Nephron (organoid): Measurements from ENCODE around the gene MAMLD1.

Experiments
- H3K27ac Mint-ChIP-seq, 3 experiments: 2 replicates each; pipeline ENCODE4 v1.8.0; 2020; ENCODE audit warnings: mixed read lengths in 3 of 3, mild to moderate bottlenecking in 2 of 3, moderate library complexity in 1 of 3
- H3K27me3 Mint-ChIP-seq: 2 replicates; pipeline ENCODE4 v1.8.0; 2021; ENCODE audit warnings: low read depth, mild to moderate bottlenecking, moderate library complexity, mixed read lengths
- H3K36me3 Mint-ChIP-seq: 2 replicates; pipeline ENCODE4 v1.8.0; 2020; ENCODE audit warnings: low read depth, mixed read lengths
- H3K4me1 Mint-ChIP-seq: 2 replicates; pipeline ENCODE4 v1.8.0; 2020; ENCODE audit warnings: mixed read lengths
- H3K4me3 Mint-ChIP-seq, 3 experiments: 2 replicates each; pipeline ENCODE4 v1.8.0; 2020; ENCODE audit warnings: mild to moderate bottlenecking in 3 of 3, mixed read lengths in 3 of 3, moderate library complexity in 2 of 3
- H3K9me3 Mint-ChIP-seq: 2 replicates; pipeline ENCODE4 v1.8.0; 2020; ENCODE audit warnings: mixed read lengths
- TF ChIP-seq, protein P1 (sequence below), 3 experiments: fragments of 200-600 bp; sonication (generic); IDR thresholded peaks; one replicate each; pipeline ENCODE4 v1.5.0; 2021; ENCODE audit warnings: antibody characterized with exemption in 3 of 3; ENCODE audit not compliant: unreplicated experiment in 3 of 3

The MAMLD1 gene

GRCh38 chrX:150460781-150461180 lies 97.7 kb downstream of the MAMLD1 start:
- H3K4me1 Mint-ChIP-seq: peaks cover 6% of the 10 kb centered on the region
- H3K4me3 Mint-ChIP-seq: no peak overlapping the region
- H3K9me3 Mint-ChIP-seq: peaks cover 17% of the 10 kb centered on the region
- H3K27me3 Mint-ChIP-seq: no peaks in the 10 kb centered on the region
- H3K27ac Mint-ChIP-seq: no peak overlapping the region
- H3K36me3 Mint-ChIP-seq: no peaks in the 10 kb centered on the region
- TF ChIP-seq, protein P1, sequence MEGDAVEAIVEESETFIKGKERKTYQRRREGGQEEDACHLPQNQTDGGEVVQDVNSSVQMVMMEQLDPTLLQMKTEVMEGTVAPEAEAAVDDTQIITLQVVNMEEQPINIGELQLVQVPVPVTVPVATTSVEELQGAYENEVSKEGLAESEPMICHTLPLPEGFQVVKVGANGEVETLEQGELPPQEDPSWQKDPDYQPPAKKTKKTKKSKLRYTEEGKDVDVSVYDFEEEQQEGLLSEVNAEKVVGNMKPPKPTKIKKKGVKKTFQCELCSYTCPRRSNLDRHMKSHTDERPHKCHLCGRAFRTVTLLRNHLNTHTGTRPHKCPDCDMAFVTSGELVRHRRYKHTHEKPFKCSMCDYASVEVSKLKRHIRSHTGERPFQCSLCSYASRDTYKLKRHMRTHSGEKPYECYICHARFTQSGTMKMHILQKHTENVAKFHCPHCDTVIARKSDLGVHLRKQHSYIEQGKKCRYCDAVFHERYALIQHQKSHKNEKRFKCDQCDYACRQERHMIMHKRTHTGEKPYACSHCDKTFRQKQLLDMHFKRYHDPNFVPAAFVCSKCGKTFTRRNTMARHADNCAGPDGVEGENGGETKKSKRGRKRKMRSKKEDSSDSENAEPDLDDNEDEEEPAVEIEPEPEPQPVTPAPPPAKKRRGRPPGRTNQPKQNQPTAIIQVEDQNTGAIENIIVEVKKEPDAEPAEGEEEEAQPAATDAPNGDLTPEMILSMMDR (IDR thresholded peaks at IDR 0.05; ENCODE audit: unreplicated experiment in 3 of 3): no peak

DNA sequence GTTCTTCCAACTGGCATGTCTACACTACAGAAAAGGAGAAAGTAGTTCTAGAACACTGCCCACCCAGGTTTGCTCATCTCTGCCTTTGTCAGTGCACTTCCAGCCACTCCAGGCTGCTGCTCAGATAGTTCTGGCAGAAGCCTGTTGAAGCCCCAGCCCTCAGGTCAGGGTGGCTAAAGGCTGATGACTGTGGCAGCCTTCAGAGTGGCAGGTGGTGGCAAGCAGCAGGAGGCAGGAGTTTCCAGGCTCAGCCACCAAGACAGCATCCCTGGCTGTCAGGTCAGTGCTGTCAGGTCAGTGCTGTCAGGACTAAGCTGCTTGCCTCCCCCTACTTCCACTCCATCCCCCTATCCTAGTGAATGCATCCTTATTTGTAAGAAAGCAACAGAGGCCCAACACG lies 100.4 kb downstream of the MAMLD1 start:
- Mint-ChIP-seq H3K4me1 (peaks cover 4% of the 10 kb centered on the region), H3K27ac (no peak overlapping the region), H3K27me3 (no peaks in the 10 kb centered on the region), H3K9me3 (peaks cover 17% of the 10 kb centered on the region), H3K4me3 (no peak overlapping the region), H3K36me3 (no peaks in the 10 kb centered on the region)
- TF ChIP-seq, protein P1 (IDR thresholded peaks at IDR 0.05; ENCODE audit: unreplicated experiment in 3 of 3): no peak

DNA sequence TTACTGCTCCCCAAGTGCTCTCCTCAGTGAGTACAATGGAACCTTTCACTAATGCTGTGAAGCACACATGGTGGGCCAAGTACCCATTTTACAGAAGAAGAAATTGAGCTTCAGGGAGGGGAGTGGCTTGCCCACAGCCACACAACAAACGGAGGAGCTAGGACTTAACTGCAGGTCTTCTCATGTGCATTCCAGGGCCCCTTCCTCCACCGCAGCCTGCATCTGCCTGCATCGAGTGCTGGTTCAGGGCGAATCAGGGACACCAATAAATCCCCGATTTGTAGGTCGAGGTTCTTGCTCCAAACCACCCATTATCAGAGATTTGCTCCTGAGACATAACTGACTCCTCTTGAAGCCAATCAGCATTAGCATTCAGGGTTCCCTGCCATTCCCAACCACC lies 100.9 kb downstream of the MAMLD1 start:
- H3K27ac Mint-ChIP-seq: no peak overlapping the region
- H3K4me1 Mint-ChIP-seq: peaks cover 4% of the 10 kb centered on the region
- no peaks in the 10 kb centered on the region for H3K36me3 Mint-ChIP-seq
- H3K4me3 Mint-ChIP-seq: no peak overlapping the region
- no peaks in the 10 kb centered on the region for H3K27me3 Mint-ChIP-seq
- TF ChIP-seq, protein P1 (IDR thresholded peaks at IDR 0.05; ENCODE audit: unreplicated experiment in 3 of 3): no peak
- H3K9me3 Mint-ChIP-seq: peaks cover 17% of the 10 kb centered on the region

DNA sequence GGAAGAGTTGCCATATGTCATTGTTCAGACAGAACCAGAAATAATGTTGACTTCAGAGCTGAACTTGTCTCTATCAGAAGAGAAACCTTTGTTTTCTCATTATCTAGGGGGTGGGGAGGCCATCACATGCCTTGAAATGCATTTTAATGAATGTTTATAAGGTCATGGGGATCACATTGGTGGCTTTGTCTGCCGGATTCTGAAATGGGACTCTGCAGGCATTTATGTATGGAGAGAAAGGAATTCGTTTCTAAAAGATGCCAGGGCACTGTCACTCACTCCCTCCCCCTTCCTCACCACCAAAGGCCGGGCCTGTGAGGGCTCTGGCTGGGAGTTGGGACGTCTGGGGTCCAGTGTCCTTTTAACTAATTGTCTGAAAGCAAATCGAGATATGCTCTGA lies 102.2 kb downstream of the MAMLD1 start:
- no peaks in the 10 kb centered on the region for H3K36me3 Mint-ChIP-seq

GRCh38 chrX:150465881-150466775 lies 103.0 kb downstream of the MAMLD1 start:
- Mint-ChIP-seq H3K27me3 (no peaks in the 10 kb centered on the region), H3K36me3 (no peaks in the 10 kb centered on the region), H3K4me3 (no peak overlapping the region), H3K27ac (no peak overlapping the region), H3K9me3 (peaks cover 19% of the 10 kb centered on the region), H3K4me1 (peaks cover 4% of the 10 kb centered on the region)
- TF ChIP-seq, protein P1 (IDR thresholded peaks at IDR 0.05; ENCODE audit: unreplicated experiment in 3 of 3): no peak

More for the DNA sequence above, 102.2 kb downstream of the MAMLD1 start:
- Mint-ChIP-seq H3K9me3 (peaks cover 13% of the 10 kb centered on the region), H3K27me3 (no peaks in the 10 kb centered on the region), H3K4me1 (peaks cover 4% of the 10 kb centered on the region), H3K27ac (no peak overlapping the region), H3K4me3 (no peak overlapping the region)
- TF ChIP-seq, protein P1 (IDR thresholded peaks at IDR 0.05; ENCODE audit: unreplicated experiment in 3 of 3): no peak

- TF ChIP-seq, protein P1 (IDR thresholded peaks at IDR 0.05; ENCODE audit: unreplicated experiment in 3 of 3): no peak
- H3K4me1 Mint-ChIP-seq: peaks cover 14% of the 10 kb centered on the region
- H3K36me3 Mint-ChIP-seq: no peaks in the 10 kb centered on the region
- H3K27ac Mint-ChIP-seq: no peak overlapping the region
- H3K27me3 Mint-ChIP-seq: no peaks in the 10 kb centered on the region
- H3K4me3 Mint-ChIP-seq: no peak overlapping the region
- peaks cover 9% of the 10 kb centered on the region for H3K9me3 Mint-ChIP-seq
Measured at GRCh38 chrX:150472306-150472705, 109.2 kb downstream of the MAMLD1 start.
